Measurements from ENCODE around the gene SNRNP200. TPM values are rescaled to one million over a fixed set of nuclear protein-coding genes. Genes with fewer than 3 reads are reported as not detected.
"Not testable (repeated sequence)": the region's sequence is repeated elsewhere in the genome, so short reads cannot be mapped to it uniquely, and the experiment has no call there.

The SNRNP200 gene
- total and polyA plus RNA-seq, 4 donors, result 28.1 to 75.2 (median 47.5) TPM

- TF ChIP-seq CTCF (IDR thresholded peaks at IDR 0.05; ENCODE audit: low read depth, low read length, missing input control) (no peak), FOXA1 (IDR thresholded peaks at IDR 0.05) (no peak), HNF4A (conservative IDR thresholded peaks at IDR 0.05) (peak; percentile 92 to 95), YY1 (IDR thresholded peaks at IDR 0.05) (peak; percentile 74), TAF1 (conservative IDR thresholded peaks at IDR 0.05) (no peak), HNF4G (IDR thresholded peaks at IDR 0.05) (peak; percentile 68)
These were observed 8.4 kb downstream of the SNRNP200 start (continued) for GRCh38 chr2:96296925-96297324.

GRCh38 chr2:96294271-96294670 is 11.1 kb downstream of the SNRNP200 start:
- DNase-seq (ENCODE audit: low spot score); H3K9ac ChIP-seq (ENCODE audit: low read depth in 1 of 2, low read length in 2 of 2); H3K27me3 ChIP-seq (ENCODE audit: control insufficient read depth in 4 of 4, insufficient read depth in 4 of 4, low read length in 3 of 4); H3K9me3 ChIP-seq (ENCODE audit: control insufficient read depth in 4 of 4, low read length in 3 of 4); H3K4me3 ChIP-seq (ENCODE audit: low read depth in 1 of 3, low read length in 3 of 3): not testable (repeated sequence)
- 58% methylated on average over 8 of the region's 8 CpGs for WGBS
- peak in 1 of 2 donors; percentile 26 for TF ChIP-seq HNF4A (conservative IDR thresholded peaks at IDR 0.05)
- Histone ChIP-seq H3K4me1 (ENCODE audit: control insufficient read depth in 4 of 4, insufficient read depth in 4 of 4, low read length in 3 of 4) (peaks cover 3 to 33% (median 31%) of the 10 kb centered on the region in 4 donors), H3K27ac (ENCODE audit: low read depth in 1 of 2, low read length in 2 of 2) (peak overlapping the region; percentile 16 to 32), H3K36me3 (ENCODE audit: control insufficient read depth in 4 of 4, insufficient read depth in 3 of 4, low read depth in 1 of 4, low read length in 3 of 4) (peaks cover 33 to 88% (median 84%) of the 10 kb centered on the region in 4 donors)

- no peak for TF ChIP-seq NR2F2 (IDR thresholded peaks at IDR 0.05)
- TF ChIP-seq RXRA (IDR thresholded peaks at IDR 0.05), result no peak
- no peak for TF ChIP-seq JUND (IDR thresholded peaks at IDR 0.05)
- no peak for TF ChIP-seq ATF3 (IDR thresholded peaks at IDR 0.05)
- TF ChIP-seq FOXA1 (IDR thresholded peaks at IDR 0.05), result no peak
- TF ChIP-seq MAX (IDR thresholded peaks at IDR 0.05), result no peak
- TF ChIP-seq HNF4A (conservative IDR thresholded peaks at IDR 0.05), result no peak
- peaks cover 0 to 11% (median 10%) of the 10 kb centered on the region in 4 donors for H3K4me1 ChIP-seq (ENCODE audit: control insufficient read depth in 4 of 4, insufficient read depth in 4 of 4, low read length in 3 of 4)
- H3K36me3 ChIP-seq (ENCODE audit: control insufficient read depth in 4 of 4, insufficient read depth in 3 of 4, low read depth in 1 of 4, low read length in 3 of 4), result peaks cover 43 to 93% (median 89%) of the 10 kb centered on the region in 4 donors
- H3K4me3 ChIP-seq (ENCODE audit: low read depth in 1 of 3, low read length in 3 of 3), result no peak overlapping the region
- no peak for DNase-seq (ENCODE audit: low spot score)
- H3K27ac ChIP-seq (ENCODE audit: low read depth in 1 of 2, low read length in 2 of 2), result no peak overlapping the region
- H3K9me3 ChIP-seq (ENCODE audit: control insufficient read depth in 4 of 4, low read length in 3 of 4), result no peaks in the 10 kb centered on the region
- H3K9ac ChIP-seq (ENCODE audit: low read depth in 1 of 2, low read length in 2 of 2), result no peak overlapping the region
- H3K27me3 ChIP-seq (ENCODE audit: control insufficient read depth in 4 of 4, insufficient read depth in 4 of 4, low read length in 3 of 4), result no peaks in the 10 kb centered on the region
- WGBS, result 90% methylated on average over 5 of the region's 5 CpGs
These were observed 13.6 kb downstream of the SNRNP200 start for GRCh38 chr2:96291751-96292150.

GRCh38 chr2:96287273-96287856 is 18.0 kb downstream of the SNRNP200 start:
- Histone ChIP-seq H3K9me3 (ENCODE audit: control insufficient read depth in 4 of 4, low read length in 3 of 4) (no peaks in the 10 kb centered on the region), H3K4me3 (ENCODE audit: low read depth in 1 of 3, low read length in 3 of 3) (no peak overlapping the region), H3K9ac (ENCODE audit: low read depth in 1 of 2, low read length in 2 of 2) (no peak overlapping the region), H3K4me1 (ENCODE audit: control insufficient read depth in 4 of 4, insufficient read depth in 4 of 4, low read length in 3 of 4) (no peaks in the 10 kb centered on the region), H3K36me3 (ENCODE audit: control insufficient read depth in 4 of 4, insufficient read depth in 3 of 4, low read depth in 1 of 4, low read length in 3 of 4) (peaks cover 59 to 99% (median 95%) of the 10 kb centered on the region in 4 donors), H3K27me3 (ENCODE audit: control insufficient read depth in 4 of 4, insufficient read depth in 4 of 4, low read length in 3 of 4) (no peaks in the 10 kb centered on the region), H3K27ac (ENCODE audit: low read depth in 1 of 2, low read length in 2 of 2) (no peak overlapping the region)
- WGBS, result 88% methylated on average over 6 of the region's 6 CpGs
- no peak for DNase-seq (ENCODE audit: low spot score)
- TF ChIP-seq ATF3 (IDR thresholded peaks at IDR 0.05), result no peak
- no peak for TF ChIP-seq ZBTB33 (IDR thresholded peaks at IDR 0.05)
- no peak for TF ChIP-seq REST (IDR thresholded peaks at IDR 0.05)
- no peak for TF ChIP-seq FOXA1 (IDR thresholded peaks at IDR 0.05)
- TF ChIP-seq FOXA2 (IDR thresholded peaks at IDR 0.05), result no peak
- no peak for TF ChIP-seq RXRA (IDR thresholded peaks at IDR 0.05)
- no peak for TF ChIP-seq HNF4G (IDR thresholded peaks at IDR 0.05)
- no peak for TF ChIP-seq TAF1 (conservative IDR thresholded peaks at IDR 0.05)
- no peak for TF ChIP-seq CTCF (IDR thresholded peaks at IDR 0.05; ENCODE audit: low read depth, low read length, missing input control)
